ENCODE results near the gene ANKRD9.
A peak's percentile ranks its signal among the peaks of the same experiment; 100 is the strongest.

ANKRD9 gene

GRCh38 chr14:102513899-102514772 lies 4.6 kb upstream of the ANKRD9 start:
- DNase-seq (ENCODE audit: low read depth, low spot score), result no peak

GRCh38 chr14:102512793-102513300 lies 3.3 kb upstream of the ANKRD9 start:
- DNase-seq (ENCODE audit: low read depth, low spot score), result no peak

GRCh38 chr14:102511538-102511937 lies 2.0 kb upstream of the ANKRD9 start:
- no peak for DNase-seq (ENCODE audit: low read depth, low spot score)

GRCh38 chr14:102510616-102511520 lies 1.3 kb upstream of the ANKRD9 start:
- no peak for DNase-seq (ENCODE audit: low read depth, low spot score)

GRCh38 chr14:102508774-102509745 lies 516 bp downstream of the ANKRD9 start:
- DNase-seq (ENCODE audit: low read depth, low spot score), result no peak

- DNase-seq (ENCODE audit: low read depth, low spot score), result no peak
Measured at GRCh38 chr14:102508410-102508773, 1.2 kb downstream of the ANKRD9 start.

- DNase-seq (ENCODE audit: low read depth, low spot score), result no peak
Measured at GRCh38 chr14:102507857-102508312, 1.7 kb downstream of the ANKRD9 start.

GRCh38 chr14:102507081-102507856 lies 2.3 kb downstream of the ANKRD9 start:
- no peak for DNase-seq (ENCODE audit: low read depth, low spot score)

GRCh38 chr14:102506626-102506925 lies 3.0 kb downstream of the ANKRD9 start:
- DNase-seq (ENCODE audit: low read depth, low spot score), result no peak

- no peak for DNase-seq (ENCODE audit: low read depth, low spot score)
Measured at GRCh38 chr14:102505775-102506625, 3.6 kb downstream of the ANKRD9 start.

- DNase-seq (ENCODE audit: low read depth, low spot score), result no peak
Measured at GRCh38 chr14:102505000-102505619, 4.5 kb downstream of the ANKRD9 start.

- DNase-seq (ENCODE audit: low read depth, low spot score), result no peak
Measured at GRCh38 chr14:102504328-102504999, 5.1 kb downstream of the ANKRD9 start.

- DNase-seq (ENCODE audit: low read depth, low spot score), result no peak
Measured at GRCh38 chr14:102503641-102504327, 5.8 kb downstream of the ANKRD9 start.

GRCh38 chr14:102502571-102502970 lies 7.0 kb downstream of the ANKRD9 start:
- DNase-seq (ENCODE audit: low read depth, low spot score), result no peak

GRCh38 chr14:102501751-102502315 lies 7.7 kb downstream of the ANKRD9 start:
- no peak for DNase-seq (ENCODE audit: low read depth, low spot score)

GRCh38 chr14:102500713-102501112 lies 8.9 kb downstream of the ANKRD9 start:
- DNase-seq (ENCODE audit: low read depth, low spot score), result no peak

- DNase-seq (ENCODE audit: low read depth, low spot score), result peak; percentile 76
Measured at GRCh38 chr14:102500158-102500662, 9.4 kb downstream of the ANKRD9 start.
